OCI-LY1 (cell line): ENCODE measurements around the gene ENTPD2.

Source experiments
- CTCF ChIP-seq: fragments of 200-600 bp; sonication (generic), shearing (Covaris generic); IDR thresholded peaks from 2 replicates; pipeline ENCODE4 v1.5.1; 2017; ENCODE audit warnings: mild to moderate bottlenecking, antibody characterized with exemption, low read length, moderate library complexity, mixed read lengths
- EZH2 ChIP-seq: fragments of 200-600 bp; sonication (generic), shearing (Covaris generic); IDR thresholded peaks from 2 replicates; pipeline ENCODE4 v1.8.0; 2017; ENCODE audit warnings: borderline replicate concordance, mixed run types, mild to moderate bottlenecking, antibody characterized with exemption, low read length, moderate library complexity, mixed read lengths

- TF ChIP-seq CTCF: no peak
- TF ChIP-seq EZH2: no peak
These were observed 43.1 kb upstream of the ENTPD2 start for GRCh38 chr9:137096785-137097546.
